HepG2 (cell line): ENCODE results near the gene SIAH2. TPM values are rescaled to one million over a fixed set of nuclear protein-coding genes. Genes with fewer than 3 reads are reported as not detected.

Experiments used
- BHLHE40 ChIP-seq: IDR thresholded peaks from 2 replicates; pipeline ENCODE4 v1.6.1; 2011; ENCODE audit warnings: low read length, improper control_type of control experiment
- HIVEP1 ChIP-seq: sonication (generic); formaldehyde crosslinking; IDR thresholded peaks from 2 replicates; pipeline ENCODE4 v1.4.0; 2020; ENCODE audit warnings: mild to moderate bottlenecking, missing genetic modification reagents
- IRX3 ChIP-seq: sonication (generic); formaldehyde crosslinking; IDR thresholded peaks from 2 replicates; pipeline ENCODE4 v1.8.1; 2023; ENCODE audit warnings: mild to moderate bottlenecking, low read depth, missing genetic modification reagents, borderline replicate concordance
- KLF16 ChIP-seq, 2 experiments: sonication (generic) in 1 of 2; formaldehyde crosslinking in 1 of 2; IDR thresholded peaks; 2 replicates each; pipeline versions ENCODE4 v1.6.1 to v1.8.0; 2016 to 2023; ENCODE audit warnings: missing genetic modification reagents in 2 of 2, missing compliant biosample characterization in 1 of 2
- KLF9 ChIP-seq: IDR thresholded peaks from 2 replicates; pipeline ENCODE4 v1.6.1; 2016; ENCODE audit warnings: low read depth
- LCORL ChIP-seq, 2 experiments: fragments of 450-650 bp in 1 of 2; sonication (generic) in 1 of 2; formaldehyde crosslinking in 1 of 2; IDR thresholded peaks; 2 replicates each; pipeline versions ENCODE4 v1.5.0 to v1.6.1; 2017 to 2020; ENCODE audit warnings: antibody characterized with exemption in 1 of 2, missing genetic modification reagents in 1 of 2
- STAT6 ChIP-seq: sonication (generic); formaldehyde crosslinking; IDR thresholded peaks from 2 replicates; pipeline ENCODE4 v1.4.0; 2020; ENCODE audit warnings: missing genetic modification reagents, mild to moderate bottlenecking, borderline replicate concordance
- YEATS2 ChIP-seq: sonication (generic); formaldehyde crosslinking; IDR thresholded peaks from 2 replicates; pipeline ENCODE4 v1.4.0; 2020; ENCODE audit warnings: missing genetic modification reagents, borderline replicate concordance
- ZBTB37 ChIP-seq: sonication (generic); formaldehyde crosslinking; IDR thresholded peaks from 2 replicates; pipeline ENCODE4 v1.4.0; 2020; ENCODE audit warnings: mild to moderate bottlenecking, missing genetic modification reagents
- ZBTB7B ChIP-seq: sonication (generic); formaldehyde crosslinking; IDR thresholded peaks from 2 replicates; pipeline ENCODE4 v1.4.0; 2020; ENCODE audit warnings: missing genetic modification reagents
- ZNF318 ChIP-seq: sonication (generic); formaldehyde crosslinking; IDR thresholded peaks from 2 replicates; pipeline ENCODE4 v1.4.0; 2020; ENCODE audit warnings: mild to moderate bottlenecking, missing genetic modification reagents
- ZNF567 ChIP-seq: sonication (generic); formaldehyde crosslinking; IDR thresholded peaks from 2 replicates; pipeline ENCODE4 v1.8.1; 2023; ENCODE audit warnings: mild to moderate bottlenecking, missing genetic modification reagents, borderline replicate concordance
- ZNF605 ChIP-seq: sonication (generic); formaldehyde crosslinking; IDR thresholded peaks from 2 replicates; pipeline ENCODE4 v1.8.0; 2022; ENCODE audit warnings: mild to moderate bottlenecking, missing genetic modification reagents
- ZNF678 ChIP-seq: sonication (generic); formaldehyde crosslinking; IDR thresholded peaks from 2 replicates; pipeline ENCODE4 v1.4.0; 2020; ENCODE audit warnings: mild to moderate bottlenecking, missing genetic modification reagents
- polyA plus RNA-seq, 8 experiments: library from polyadenylated mRNA; depleted of rRNA in 3 of 8; stranded (reverse) in 7 of 8; unstranded in 1 of 8; fragments of >200 nt; fragmentation: Illumina TruSeq in 4 of 8; extraction: Trizol in 4 of 8; gene quantifications; 2 replicates each; pipeline versions ENCODE4 v1.2.1 to v1.2.3, GENCODE V29; 2011 to 2016; ENCODE audit warnings: low read depth in 4 of 8, missing spikeins in 1 of 8, mixed read lengths in 1 of 8; ENCODE audit not compliant: insufficient read depth in 1 of 8
- total RNA-seq, 5 experiments: library from RNA; depleted of rRNA; stranded (reverse); fragments of >200 nt; fragmentation: Illumina TruSeq; extraction: Trizol; gene quantifications; 2 replicates each; pipeline ENCODE4 v1.2.3, GENCODE V29; 2016; ENCODE audit warnings: low read depth in 1 of 5

The SIAH2 gene
- total and polyA plus RNA-seq, 2 of the 13 experiments (the other 11 are each of a cell fraction or from before 2014, with no cell fraction given) = 71.8 to 117 TPM

GRCh38 chr3:150736903-150737832, 25.8 kb downstream of the SIAH2 start (continued):
- TF ChIP-seq STAT6 (CRISPR knock-in tag) = peak; percentile 77; the same call in 1 of the 2 replicates
- TF ChIP-seq ZBTB37 = peak; percentile 65; the same call in 1 of the 2 replicates
- peak; percentile 96 for TF ChIP-seq BHLHE40
- TF ChIP-seq KLF16 (CRISPR knock-in tag; IDR thresholded peaks at IDR 0.05) = peak in 1 of 2 experiments; percentile 85; a peak in 2 of 4 replicates
- peak; percentile 66; the same call in 1 of the 2 replicates for TF ChIP-seq ZBTB7B
- TF ChIP-seq ZNF605 (CRISPR knock-in tag) = peak; percentile 84; the same call in 1 of the 2 replicates
- TF ChIP-seq YEATS2 (CRISPR knock-in tag) = peak; percentile 62; the same call in 1 of the 2 replicates
- TF ChIP-seq ZNF567 (CRISPR knock-in tag) = no peak
- no peak for TF ChIP-seq KLF9 (CRISPR knock-in tag)
- no peak for TF ChIP-seq LCORL (IDR thresholded peaks at IDR 0.05)
- TF ChIP-seq LCORL (CRISPR knock-in tag; IDR thresholded peaks at IDR 0.05) = no peak
- TF ChIP-seq HIVEP1 (CRISPR knock-in tag) = peak; percentile 14; the same call in 1 of the 2 replicates
- TF ChIP-seq IRX3 (CRISPR knock-in tag) = no peak
- 0 out of 2 replicates have a peak, but pooled peaks have one; percentile 49 for TF ChIP-seq ZNF318
- no peak for TF ChIP-seq ZNF678 (CRISPR knock-in tag)
